Epithelial cell of proximal tubule (primary cell): ENCODE results near the gene EIF4E3. TPM values are rescaled to one million over a fixed set of nuclear protein-coding genes. Genes with fewer than 3 reads are reported as not detected.
A peak's percentile ranks its signal among the peaks of the same experiment; 100 is the strongest.

ENCODE experiments used
- DNase-seq: peaks from one replicate; pipeline ENCODE4 v3.0.0-alpha.2; 2011; ENCODE audit warnings: low read depth
- H3K4me3 ChIP-seq: 2 replicates; pipeline ENCODE4 v1.5.1; 2011; ENCODE audit warnings: low read depth, mild to moderate bottlenecking, low read length
- total RNA-seq: library from RNA; depleted of rRNA; stranded (reverse); fragments of >200 nt; gene quantifications from 2 replicates; pipeline ENCODE4 v1.2.3, GENCODE V29; 2015
- TF ChIP-seq, protein P1 (sequence below): conservative IDR thresholded peaks from 2 replicates; pipeline ENCODE4 v1.5.1; 2012; ENCODE audit warnings: low read depth, mild to moderate bottlenecking, low read length

Gene EIF4E3
- total RNA-seq, 1 donor from 2014 or later, result 2.5 TPM

DNA sequence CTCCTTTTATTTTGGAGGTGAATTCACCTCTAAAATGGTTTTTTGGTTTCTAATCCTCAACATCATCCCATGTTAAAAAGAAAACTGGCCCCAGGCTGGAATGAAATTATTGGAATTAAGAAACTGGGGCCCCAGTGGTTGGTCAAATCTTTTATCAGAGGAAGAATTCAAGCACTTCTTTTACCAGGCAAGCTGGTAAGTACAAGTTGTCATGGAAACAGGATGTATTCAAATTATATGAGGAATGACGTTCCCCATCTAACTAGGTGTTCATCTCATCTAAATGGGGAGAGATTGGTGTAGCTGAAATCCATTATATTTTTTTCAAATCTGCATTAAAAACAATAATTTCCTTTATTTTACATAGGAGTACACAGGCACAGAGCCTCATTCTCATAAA, 9.7 kb upstream of the EIF4E3 start:
- H3K4me3 ChIP-seq, result no peak overlapping the region
- TF ChIP-seq, protein P1, sequence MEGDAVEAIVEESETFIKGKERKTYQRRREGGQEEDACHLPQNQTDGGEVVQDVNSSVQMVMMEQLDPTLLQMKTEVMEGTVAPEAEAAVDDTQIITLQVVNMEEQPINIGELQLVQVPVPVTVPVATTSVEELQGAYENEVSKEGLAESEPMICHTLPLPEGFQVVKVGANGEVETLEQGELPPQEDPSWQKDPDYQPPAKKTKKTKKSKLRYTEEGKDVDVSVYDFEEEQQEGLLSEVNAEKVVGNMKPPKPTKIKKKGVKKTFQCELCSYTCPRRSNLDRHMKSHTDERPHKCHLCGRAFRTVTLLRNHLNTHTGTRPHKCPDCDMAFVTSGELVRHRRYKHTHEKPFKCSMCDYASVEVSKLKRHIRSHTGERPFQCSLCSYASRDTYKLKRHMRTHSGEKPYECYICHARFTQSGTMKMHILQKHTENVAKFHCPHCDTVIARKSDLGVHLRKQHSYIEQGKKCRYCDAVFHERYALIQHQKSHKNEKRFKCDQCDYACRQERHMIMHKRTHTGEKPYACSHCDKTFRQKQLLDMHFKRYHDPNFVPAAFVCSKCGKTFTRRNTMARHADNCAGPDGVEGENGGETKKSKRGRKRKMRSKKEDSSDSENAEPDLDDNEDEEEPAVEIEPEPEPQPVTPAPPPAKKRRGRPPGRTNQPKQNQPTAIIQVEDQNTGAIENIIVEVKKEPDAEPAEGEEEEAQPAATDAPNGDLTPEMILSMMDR, result no peak
- DNase-seq, result no peak

GRCh38 chr3:71733319-71733718, 8.1 kb upstream of the EIF4E3 start:
- TF ChIP-seq, protein P1, result no peak
- no peak overlapping the region for H3K4me3 ChIP-seq
- no peak for DNase-seq

DNA sequence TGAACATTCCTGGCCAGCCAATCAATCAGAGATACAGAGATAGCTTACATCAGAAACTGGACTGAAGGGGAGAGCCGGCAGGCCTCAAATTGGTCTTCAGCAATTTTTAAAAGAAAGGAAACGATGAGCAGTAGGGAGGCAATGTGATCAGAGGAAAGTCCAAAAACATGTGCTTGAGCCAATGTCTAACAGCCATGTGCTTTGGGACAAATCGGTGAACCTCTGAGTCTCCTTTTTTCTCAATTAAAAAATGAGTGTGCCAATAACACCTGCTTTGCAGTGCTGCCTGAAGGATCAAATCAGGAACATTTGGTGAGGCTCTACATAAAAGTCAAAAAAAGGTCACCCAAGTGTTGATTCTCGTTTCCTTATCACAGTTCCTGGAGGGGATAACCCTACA, 7.4 kb upstream of the EIF4E3 start:
- DNase-seq, result no peak
- TF ChIP-seq, protein P1, result no peak
- no peak overlapping the region for H3K4me3 ChIP-seq

- H3K4me3 ChIP-seq, result no peak overlapping the region
- DNase-seq, result no peak
Observed at GRCh38 chr3:71728632-71729342, 3.6 kb upstream of the EIF4E3 start.

DNA sequence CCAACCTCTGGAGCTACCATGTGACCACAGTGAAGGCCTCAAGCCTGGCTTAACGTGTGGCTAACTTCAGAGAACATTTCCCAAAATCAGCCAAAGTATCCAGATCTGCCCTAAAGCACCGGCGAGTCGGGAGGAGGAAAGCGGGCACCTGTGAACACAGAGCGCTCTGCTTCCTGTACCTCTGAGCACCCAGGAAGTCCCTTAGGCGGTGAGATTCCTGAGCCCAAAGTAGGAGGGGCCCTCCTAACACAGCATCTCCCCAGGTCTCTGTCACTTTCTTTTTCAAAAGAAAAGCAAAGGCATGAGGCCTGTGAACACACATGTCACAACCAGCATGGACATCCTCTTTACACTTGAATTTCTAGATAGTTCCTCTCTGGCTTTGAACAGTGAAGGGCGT, 944 bp upstream of the EIF4E3 start:
- TF ChIP-seq, protein P1, result no peak
- no peak overlapping the region for H3K4me3 ChIP-seq
- no peak for DNase-seq

More at GRCh38 chr3:71728632-71729342, 3.6 kb upstream of the EIF4E3 start:
- TF ChIP-seq, protein P1, result no peak

DNA sequence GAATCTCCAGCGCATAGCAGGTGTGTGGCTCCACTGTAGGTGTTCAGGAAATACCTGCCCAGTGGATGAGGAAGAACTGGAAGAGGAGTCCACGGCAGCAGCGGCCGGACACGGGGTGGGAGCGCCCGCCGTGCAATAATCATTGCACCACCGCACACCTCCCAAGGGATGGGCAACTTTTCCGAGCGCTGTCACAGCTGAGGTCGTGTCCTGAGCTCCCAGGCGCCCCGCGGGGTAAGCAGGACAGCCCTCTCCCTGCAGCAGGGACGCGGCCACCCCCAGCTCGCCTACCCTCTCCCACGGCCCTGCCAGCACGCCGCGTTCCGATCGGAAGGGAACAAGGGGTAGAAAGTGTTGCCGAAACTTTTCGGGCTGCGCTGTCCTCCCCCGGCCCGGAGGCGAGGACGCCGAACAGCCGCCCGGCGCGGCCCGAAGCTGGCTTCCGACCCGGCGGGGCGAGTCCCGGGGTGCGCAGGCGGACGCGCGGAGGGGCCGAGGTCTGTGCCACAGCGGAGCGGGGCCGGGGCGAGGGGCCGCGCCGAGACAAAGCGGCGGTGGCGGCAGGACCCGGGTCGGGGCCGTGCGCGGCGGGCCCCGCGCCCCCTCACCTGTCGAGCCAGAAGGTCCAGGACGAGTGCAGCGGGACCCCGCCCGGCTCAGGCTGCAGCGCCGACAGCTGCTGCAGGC, 475 bp downstream of the EIF4E3 start:
- DNase-seq, result no peak
- peak overlapping the region; percentile 87 for H3K4me3 ChIP-seq
- TF ChIP-seq, protein P1, result no peak

- TF ChIP-seq, protein P1, result no peak
- H3K4me3 ChIP-seq, result peak overlapping the region; percentile 87
- DNase-seq, result no peak
Observed at GRCh38 chr3:71724171-71724453, 1.1 kb downstream of the EIF4E3 start.
